ENCODE measurements around the gene RAPGEF5.

RAPGEF5 gene

DNA sequence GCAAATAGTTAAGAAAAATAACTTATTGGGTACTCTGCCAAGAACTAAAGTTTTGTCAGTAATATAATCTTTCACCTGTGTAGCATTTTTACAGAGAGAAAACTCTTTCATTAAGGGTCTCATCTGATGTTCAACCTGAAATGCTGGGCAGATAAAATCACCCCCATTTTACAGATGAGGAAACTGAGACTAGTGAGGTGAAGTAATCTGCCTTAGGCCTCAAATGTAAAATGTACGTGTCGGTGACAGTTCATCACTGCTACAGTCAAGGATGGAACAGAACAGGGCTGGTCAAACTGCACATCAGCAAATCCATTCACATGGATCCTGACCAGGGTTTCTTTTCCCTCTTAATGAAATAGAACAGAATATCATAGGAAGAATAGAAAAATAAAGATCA lies 121.8 kb downstream of the RAPGEF5 start:
- TF ChIP-seq, protein P1, sequence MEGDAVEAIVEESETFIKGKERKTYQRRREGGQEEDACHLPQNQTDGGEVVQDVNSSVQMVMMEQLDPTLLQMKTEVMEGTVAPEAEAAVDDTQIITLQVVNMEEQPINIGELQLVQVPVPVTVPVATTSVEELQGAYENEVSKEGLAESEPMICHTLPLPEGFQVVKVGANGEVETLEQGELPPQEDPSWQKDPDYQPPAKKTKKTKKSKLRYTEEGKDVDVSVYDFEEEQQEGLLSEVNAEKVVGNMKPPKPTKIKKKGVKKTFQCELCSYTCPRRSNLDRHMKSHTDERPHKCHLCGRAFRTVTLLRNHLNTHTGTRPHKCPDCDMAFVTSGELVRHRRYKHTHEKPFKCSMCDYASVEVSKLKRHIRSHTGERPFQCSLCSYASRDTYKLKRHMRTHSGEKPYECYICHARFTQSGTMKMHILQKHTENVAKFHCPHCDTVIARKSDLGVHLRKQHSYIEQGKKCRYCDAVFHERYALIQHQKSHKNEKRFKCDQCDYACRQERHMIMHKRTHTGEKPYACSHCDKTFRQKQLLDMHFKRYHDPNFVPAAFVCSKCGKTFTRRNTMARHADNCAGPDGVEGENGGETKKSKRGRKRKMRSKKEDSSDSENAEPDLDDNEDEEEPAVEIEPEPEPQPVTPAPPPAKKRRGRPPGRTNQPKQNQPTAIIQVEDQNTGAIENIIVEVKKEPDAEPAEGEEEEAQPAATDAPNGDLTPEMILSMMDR (IDR thresholded peaks at IDR 0.05; ENCODE audit: borderline replicate concordance, control extremely low read depth, extremely low read depth, insufficient read depth, missing control alignments), result no peak
- in situ Hi-C loops (cut with MboI; ENCODE audit: low sequenced_read_pairs, unreplicated experiment), result no loop called here
- DNase-seq (ENCODE audit: low spot score), result no peak

DNA sequence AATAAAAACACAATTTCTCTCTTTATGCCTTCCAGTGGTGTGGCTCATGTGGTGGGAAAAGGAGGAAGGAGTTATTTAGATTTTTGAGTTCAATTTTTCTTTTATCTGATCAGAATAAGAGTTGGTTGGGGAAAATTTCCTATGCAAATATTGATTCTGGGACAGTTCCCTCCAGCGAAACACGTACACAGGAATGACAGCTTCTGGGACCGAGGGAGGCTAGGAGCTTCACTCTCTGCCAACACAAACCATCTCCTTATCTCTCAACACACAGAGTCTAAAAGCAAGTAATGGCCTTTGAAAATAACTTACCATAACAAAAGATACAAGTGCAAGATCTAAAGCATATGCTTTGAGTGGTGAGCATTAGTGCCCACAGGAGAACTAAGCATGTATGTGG lies 122.7 kb downstream of the RAPGEF5 start:
- DNase-seq (ENCODE audit: low spot score), result no peak
- TF ChIP-seq, protein P1 (IDR thresholded peaks at IDR 0.05; ENCODE audit: borderline replicate concordance, control extremely low read depth, extremely low read depth, insufficient read depth, missing control alignments), result no peak
- in situ Hi-C loops (cut with MboI; ENCODE audit: low sequenced_read_pairs, unreplicated experiment), result no loop called here

DNA sequence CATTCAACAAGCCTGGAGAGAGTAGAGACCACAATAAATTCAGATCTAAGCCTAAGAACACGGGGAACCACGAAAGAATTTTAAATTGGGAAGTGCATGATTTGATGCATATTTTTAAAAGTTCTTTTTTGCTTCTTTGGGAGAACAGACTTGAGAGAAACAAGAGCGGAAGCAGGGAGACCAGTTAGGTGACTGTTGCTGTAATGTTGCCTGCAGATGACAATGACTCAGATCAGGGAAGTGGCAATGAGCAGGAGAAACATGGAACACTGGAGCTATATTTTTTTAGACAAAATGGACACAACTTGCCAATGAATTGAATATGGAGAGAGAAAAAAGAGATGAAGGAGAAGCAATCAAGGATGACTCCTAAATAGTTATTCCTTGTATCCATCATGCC lies 125.1 kb downstream of the RAPGEF5 start:
- TF ChIP-seq, protein P1 (IDR thresholded peaks at IDR 0.05; ENCODE audit: borderline replicate concordance, control extremely low read depth, extremely low read depth, insufficient read depth, missing control alignments), result no peak

DNA sequence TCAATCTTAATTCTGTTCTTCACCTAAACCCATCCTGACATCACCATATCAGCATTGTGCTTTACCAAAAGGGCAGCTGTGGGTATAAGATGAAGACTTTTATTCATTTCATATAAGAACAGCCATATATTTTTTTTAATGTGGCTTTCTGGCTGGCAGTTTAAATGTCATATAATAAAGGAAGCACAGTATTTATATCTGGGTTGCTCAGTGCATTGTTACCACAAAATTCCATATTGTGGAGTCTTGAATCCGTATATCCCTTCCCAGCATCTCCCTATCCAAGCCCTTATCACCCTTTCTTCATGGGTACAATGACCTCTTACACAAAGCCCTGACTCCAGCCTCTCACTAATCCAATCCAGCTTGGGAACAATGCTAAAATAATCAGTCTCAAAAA lies 125.8 kb downstream of the RAPGEF5 start:
- DNase-seq (ENCODE audit: low spot score), result no peak
- in situ Hi-C loops (cut with MboI; ENCODE audit: low sequenced_read_pairs, unreplicated experiment), result no loop called here
- TF ChIP-seq, protein P1 (IDR thresholded peaks at IDR 0.05; ENCODE audit: borderline replicate concordance, control extremely low read depth, extremely low read depth, insufficient read depth, missing control alignments), result no peak

More for the DNA sequence above, 125.1 kb downstream of the RAPGEF5 start:
- no peak for DNase-seq (ENCODE audit: low spot score)
- in situ Hi-C loops (cut with MboI; ENCODE audit: low sequenced_read_pairs, unreplicated experiment), result no loop called here

DNA sequence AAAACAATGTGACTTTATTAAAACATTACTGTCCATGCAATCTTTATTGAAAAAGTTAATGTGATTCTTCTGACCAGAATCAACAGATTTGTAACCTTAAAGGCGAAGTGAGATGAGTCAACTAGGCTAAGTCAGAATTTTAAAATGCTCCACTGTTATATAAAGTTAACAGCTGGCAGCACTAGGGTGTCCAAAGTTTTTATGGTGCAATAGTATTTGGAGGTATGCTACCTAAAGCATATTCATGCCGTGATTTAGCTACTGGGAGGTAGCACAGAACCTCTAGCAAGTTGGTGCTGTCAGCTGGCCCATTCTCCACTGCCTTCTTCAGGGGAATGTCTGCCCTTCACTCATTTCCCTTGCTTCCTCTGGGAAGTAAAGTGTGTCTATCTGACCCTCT lies 126.7 kb downstream of the RAPGEF5 start:
- in situ Hi-C loops (cut with MboI; ENCODE audit: low sequenced_read_pairs, unreplicated experiment), result no loop called here
- TF ChIP-seq, protein P1 (IDR thresholded peaks at IDR 0.05; ENCODE audit: borderline replicate concordance, control extremely low read depth, extremely low read depth, insufficient read depth, missing control alignments), result no peak
- DNase-seq (ENCODE audit: low spot score), result no peak

DNA sequence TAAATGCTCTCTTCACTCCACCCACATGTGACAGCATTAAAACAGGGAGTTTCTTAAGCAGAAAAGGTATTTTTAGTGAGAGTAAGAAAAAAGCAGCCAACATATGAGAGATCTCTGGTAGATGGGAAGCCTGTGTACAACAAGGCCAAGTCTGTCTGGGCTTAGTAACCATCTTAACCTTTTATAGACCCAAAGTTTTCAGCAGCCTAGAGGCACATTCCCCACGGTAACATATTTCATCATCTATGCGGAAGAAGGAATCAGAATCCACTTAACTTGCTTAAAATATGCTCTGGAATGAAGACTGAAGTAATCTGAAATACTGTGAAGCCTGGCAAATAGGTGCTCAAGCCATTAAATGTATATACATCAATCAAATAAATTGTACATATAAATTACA lies 127.8 kb downstream of the RAPGEF5 start:
- in situ Hi-C loops (cut with MboI; ENCODE audit: low sequenced_read_pairs, unreplicated experiment), result no loop called here
- TF ChIP-seq, protein P1 (IDR thresholded peaks at IDR 0.05; ENCODE audit: borderline replicate concordance, control extremely low read depth, extremely low read depth, insufficient read depth, missing control alignments), result no peak
- DNase-seq (ENCODE audit: low spot score), result no peak

DNA sequence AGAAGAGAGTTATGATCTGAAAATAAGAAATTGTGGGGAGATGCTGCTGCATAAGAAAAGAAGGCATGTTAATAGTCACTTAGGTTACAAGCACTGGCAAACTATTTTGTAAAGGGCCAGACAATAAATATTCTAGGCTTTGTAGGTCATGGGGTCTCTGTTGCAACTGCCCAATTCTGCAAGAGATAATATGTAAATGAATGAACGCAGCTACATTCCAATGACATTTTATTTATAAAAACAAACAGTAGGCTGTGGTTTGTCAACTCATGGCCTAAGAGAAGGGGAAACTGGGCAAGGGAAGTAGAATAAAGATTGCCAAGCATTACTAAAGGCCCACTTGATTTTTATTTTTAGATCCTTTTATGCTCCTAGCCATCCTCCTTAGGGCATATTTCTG lies 133.1 kb downstream of the RAPGEF5 start:
- in situ Hi-C loops (cut with MboI; ENCODE audit: low sequenced_read_pairs, unreplicated experiment), result no loop called here
- no peak for DNase-seq (ENCODE audit: low spot score)
- TF ChIP-seq, protein P1 (IDR thresholded peaks at IDR 0.05; ENCODE audit: borderline replicate concordance, control extremely low read depth, extremely low read depth, insufficient read depth, missing control alignments), result no peak
